T-helper 1 cell (primary cell): ENCODE measurements around the gene GRIK4.

Experiments
- DNase-seq, 5 donors: peaks; one replicate each; pipeline ENCODE4 v3.0.0-alpha.2; 2012 to 2020

GRIK4 gene

DNA sequence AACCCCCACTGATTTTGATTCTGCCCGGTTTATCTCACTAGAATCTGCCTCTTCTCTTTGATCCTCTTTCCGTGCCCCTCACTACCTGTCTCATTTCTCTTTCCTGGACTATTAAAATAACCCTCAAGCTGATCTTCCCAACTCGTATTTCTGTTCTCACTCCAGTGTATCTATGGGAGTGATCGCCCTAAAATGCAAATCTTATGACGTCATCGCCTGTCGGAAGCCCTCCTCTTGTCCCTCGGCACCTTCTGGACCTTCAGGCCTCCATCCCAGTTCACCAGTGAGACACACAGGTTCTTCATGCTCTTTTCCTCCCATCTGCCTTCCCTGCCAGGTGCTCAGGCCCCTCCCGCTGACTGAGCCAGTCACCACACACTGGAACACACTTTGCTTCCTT, 277.8 kb downstream of the GRIK4 start:
- DNase-seq = no peak

DNA sequence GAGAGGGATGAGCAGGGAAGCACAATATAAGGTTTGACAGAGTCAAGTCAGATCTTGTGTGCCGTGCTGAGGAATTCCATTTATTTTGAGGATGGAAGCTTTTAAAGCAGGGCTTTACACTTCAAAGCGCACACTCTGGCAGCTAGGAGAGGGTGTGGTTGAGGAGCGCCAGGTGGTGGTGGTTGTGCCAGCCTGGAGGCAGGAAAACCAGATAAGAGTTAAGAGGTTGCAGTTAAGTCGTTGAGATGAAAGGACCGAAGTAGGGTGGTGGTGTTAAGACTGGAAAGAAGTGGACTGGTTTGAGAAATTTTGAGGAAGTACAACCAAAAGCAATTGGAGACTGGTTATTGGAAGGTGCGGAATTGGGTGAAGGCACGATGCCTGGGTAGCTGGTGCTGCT, 280.8 kb downstream of the GRIK4 start:
- no peak for DNase-seq

GRCh38 chr11:120793150-120793549, 281.6 kb downstream of the GRIK4 start:
- no peak for DNase-seq

GRCh38 chr11:120793806-120794479, 282.4 kb downstream of the GRIK4 start:
- DNase-seq = no peak

GRCh38 chr11:120794748-120795147, 283.2 kb downstream of the GRIK4 start:
- no peak for DNase-seq

GRCh38 chr11:120795185-120795584, 283.6 kb downstream of the GRIK4 start:
- DNase-seq = no peak

GRCh38 chr11:120797143-120797542, 285.6 kb downstream of the GRIK4 start:
- no peak for DNase-seq

DNA sequence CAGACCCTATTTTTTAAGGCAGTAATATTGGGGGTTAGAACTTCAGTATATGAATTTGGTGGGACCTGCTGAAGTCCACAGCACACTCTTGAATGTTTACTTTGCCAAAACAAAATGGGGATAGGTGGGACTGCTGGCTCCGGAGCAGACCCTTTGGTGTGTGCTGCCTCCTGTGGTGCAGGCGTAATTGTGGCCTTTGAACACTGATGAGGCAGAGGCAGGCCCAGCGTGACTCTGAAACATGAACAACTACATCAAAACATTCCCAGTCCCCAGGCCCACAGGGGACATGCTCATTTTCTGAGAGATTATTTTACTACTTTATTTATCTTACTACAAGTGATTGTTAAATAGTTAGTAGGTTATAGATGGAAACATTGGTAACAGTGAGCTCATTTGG, 287.3 kb downstream of the GRIK4 start:
- DNase-seq = no peak

DNA sequence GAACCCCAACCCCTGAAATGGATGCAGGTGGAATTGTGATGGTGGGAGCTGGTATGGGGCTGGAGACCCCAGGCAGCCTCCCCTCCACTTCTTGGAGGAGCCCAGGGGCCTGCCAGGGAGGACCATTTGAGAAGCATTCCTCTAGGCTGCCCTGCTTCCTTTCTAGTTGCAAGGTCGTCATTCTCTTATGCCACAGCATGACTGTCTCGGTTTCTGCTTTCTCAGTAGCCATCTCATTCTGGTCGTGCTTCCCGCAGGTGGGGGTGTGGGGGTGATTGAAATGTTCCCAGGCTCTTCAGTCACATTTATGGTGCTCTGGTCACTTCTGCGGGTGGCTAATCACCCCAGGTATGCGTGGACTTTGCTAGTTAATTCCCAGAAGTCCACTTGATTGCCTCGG, 288.7 kb downstream of the GRIK4 start:
- no peak for DNase-seq

DNA sequence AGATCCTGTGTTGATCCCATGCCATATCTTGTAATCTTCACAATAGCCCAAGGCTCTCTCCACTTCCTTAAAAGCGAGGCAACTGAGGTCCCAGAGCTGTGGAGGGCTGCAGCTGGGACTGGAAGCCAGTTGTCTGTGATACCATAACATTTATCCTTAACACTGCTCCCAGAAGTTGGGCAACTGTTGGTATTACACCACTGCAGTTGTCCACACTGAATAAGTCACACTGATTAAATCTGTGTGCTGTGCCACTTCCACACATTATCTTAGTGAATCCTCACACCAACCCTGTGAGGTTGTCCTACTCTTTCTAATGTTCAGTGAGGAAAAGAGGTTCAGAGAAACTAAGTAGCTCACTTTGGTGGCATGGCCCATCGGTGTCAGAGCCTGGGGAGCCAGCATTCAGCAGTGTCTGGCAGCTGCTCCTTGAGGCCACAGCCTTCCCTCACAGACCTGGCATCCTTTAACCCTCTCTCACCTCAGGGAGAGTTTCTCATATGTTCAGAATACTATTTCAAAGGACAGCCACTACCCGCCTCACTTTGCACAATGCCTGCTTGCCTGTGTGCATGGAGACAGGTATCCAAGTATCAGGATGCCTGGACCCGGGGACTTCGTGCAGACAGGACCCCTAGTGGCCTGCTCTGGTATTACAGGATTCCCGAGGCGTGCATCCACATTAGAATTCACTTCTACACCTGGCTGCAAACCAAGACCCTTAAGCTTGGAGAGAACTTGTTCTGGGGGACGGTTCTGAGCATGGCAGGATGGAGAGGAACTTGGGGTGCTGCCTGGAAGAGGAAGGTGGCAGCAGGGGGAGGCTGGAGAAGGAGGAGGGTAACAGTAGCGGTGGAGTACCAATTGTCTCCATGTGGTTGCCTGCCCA, 290.5 kb downstream of the GRIK4 start:
- peak in 2 of 5 donors; percentile 19 to 23 for DNase-seq

GRCh38 chr11:120805960-120806555, 294.5 kb downstream of the GRIK4 start:
- DNase-seq = no peak

DNA sequence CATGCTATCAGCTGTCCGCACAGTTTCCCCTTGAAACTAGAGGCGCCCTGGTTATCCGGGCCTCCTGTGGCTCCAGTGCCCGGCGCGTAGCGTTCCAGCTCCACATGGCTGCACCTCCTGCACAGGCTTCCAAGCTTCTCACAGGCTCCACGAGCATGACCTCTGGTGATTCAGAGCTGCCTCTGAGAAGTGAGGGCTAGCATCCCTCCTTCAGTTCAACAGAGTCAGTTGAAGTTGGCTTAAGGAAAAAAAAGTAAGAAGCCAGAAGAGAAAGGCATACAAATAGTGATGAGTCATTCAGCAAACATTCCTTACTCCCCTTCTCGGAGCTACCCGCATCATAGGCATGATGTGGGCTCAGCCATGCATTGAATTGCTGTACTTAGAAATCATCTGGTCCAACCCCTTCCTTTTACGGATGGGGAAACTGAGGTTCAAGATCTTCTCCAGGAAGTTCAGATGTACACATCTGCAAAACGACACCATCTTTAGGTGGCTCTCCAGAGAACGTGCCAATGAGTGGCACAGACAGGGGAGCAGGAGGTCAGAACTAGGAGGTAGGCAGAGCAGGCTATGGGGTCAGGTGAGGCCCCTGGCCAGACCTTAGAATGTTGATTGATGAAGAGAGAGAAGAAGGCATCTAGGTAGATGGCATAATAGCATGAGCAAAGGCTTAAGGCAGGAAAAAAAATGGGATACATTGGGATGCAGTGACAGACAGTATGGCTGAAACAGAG, 296.0 kb downstream of the GRIK4 start:
- DNase-seq = no peak

- no peak for DNase-seq
Observed at GRCh38 chr11:120808616-120809050, 297.1 kb downstream of the GRIK4 start.

GRCh38 chr11:120810251-120810650, 298.7 kb downstream of the GRIK4 start:
- no peak for DNase-seq

- no peak for DNase-seq
Observed at GRCh38 chr11:120811199-120811598, 299.7 kb downstream of the GRIK4 start.

- DNase-seq = no peak
Observed at GRCh38 chr11:120811731-120812130, 300.2 kb downstream of the GRIK4 start.

DNA sequence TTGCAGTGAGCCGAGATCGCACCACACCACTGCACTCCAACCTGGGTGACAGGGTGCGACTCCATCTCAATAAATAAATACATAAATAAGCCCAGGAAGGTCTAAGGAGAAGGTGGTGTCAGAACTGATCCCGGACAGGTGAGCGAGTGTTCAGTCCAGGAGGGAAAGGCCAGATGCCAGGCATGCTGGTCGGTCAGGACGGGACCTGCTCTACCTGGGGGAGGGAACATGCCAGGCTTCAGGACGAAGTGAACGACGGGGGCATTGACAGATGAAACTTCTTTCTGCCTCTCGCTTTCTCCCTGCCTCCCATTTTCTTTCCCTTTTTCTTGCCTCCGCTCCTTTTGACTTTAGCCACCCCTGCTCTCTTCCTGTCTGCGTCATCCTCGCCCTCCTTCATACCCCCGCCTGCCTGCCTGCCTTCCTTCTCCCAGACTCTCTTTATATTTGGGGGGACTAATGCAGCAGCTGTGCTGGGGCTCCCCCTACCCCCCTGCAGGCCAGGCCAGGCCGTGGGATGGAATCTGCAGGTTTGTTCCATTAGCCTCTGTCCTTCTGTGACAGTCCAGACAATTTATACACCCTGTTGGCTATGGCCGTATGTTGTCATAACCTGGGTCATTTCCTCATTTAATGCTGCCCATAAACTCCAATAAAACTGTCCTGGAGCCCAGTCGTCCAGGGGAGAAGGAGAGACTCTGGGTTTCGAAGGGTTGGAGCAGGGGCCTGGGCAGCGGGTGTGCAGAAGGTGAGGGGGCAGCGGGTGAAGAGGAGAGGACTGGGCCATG, 303.2 kb downstream of the GRIK4 start:
- DNase-seq = no peak

GRCh38 chr11:120815319-120816100, 304.0 kb downstream of the GRIK4 start:
- no peak for DNase-seq

GRCh38 chr11:120816176-120816575, 304.6 kb downstream of the GRIK4 start:
- no peak for DNase-seq

DNA sequence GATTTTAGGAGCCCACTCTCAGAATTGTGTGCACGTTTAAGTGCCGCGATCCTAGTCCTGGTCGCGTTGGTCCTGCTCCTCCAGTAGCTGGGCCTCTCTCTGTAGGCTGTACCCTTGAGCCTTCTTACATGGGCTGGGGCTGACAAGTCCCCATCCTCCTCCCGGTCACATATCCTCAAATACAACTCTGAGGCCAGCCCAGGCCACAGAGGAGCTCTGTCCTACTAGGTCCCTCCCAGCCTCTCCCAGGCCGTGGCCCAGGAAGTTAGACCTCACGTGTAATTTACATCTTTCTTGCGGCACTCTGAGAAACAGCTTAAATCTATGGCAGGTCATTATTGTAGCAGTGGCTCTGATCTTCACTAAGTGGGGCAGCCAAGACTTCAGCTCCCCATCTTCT, 305.2 kb downstream of the GRIK4 start:
- DNase-seq = no peak

- no peak for DNase-seq
Observed at GRCh38 chr11:120817158-120817557, 305.6 kb downstream of the GRIK4 start.
